HepG2 (cell line): ENCODE results near the gene KREMEN1. TPM values are rescaled to one million over a fixed set of nuclear protein-coding genes. Genes with fewer than 3 reads are reported as not detected.

Experiments
- ATAC-seq: fragments of 200-7000 bp; cut with Tn5 transposase; 3 replicates; pipeline ENCODE4 v1.9.1; 2020; ENCODE audit warnings: mild to moderate bottlenecking, moderate library complexity
- BruUV-seq: library from RNA; stranded (reverse); fragments of 400-500 nt; replicated peaks from 2 replicates; lab custom pipeline; 2021; lab: Mats Ljungman, UMichigan
- CTCF ChIA-PET: fragments of 300-600 bp; formaldehyde crosslinking; extraction: SDS; loops from one replicate; lab custom pipeline; 2021; ENCODE audit warnings: low total read pairs, inconsistent platforms, low intra/inter-chr PET ratio; lab: Yijun Ruan, JAX
- POLR2A ChIA-PET: fragments of 350-600 bp; sonication (Branson Sonifier 250); formaldehyde crosslinking; loops from one replicate; lab custom pipeline; 2020; ENCODE audit warnings: antibody characterized with exemption, inconsistent platforms; lab: Yijun Ruan, JAX
- DNase-seq: peaks from one replicate; pipeline ENCODE4 v3.0.0-alpha.2; 2015; ENCODE audit warnings: low spot score
- FAIRE-seq: peaks from 3 replicates; lab custom pipeline; 2011; peaks lifted over from hg19 to GRCh38; lab: Jason Lieb, UNC
- H2AFZ ChIP-seq: one replicate; pipeline ENCODE4 v1.6.1; 2011; ENCODE audit warnings: low read length, inconsistent platforms
- H3K27ac ChIP-seq: fragments of 300-600 bp; 3 replicates; pipeline ENCODE4 v1.8.0; 2011; ENCODE audit warnings: mixed run types, mild to moderate bottlenecking, mixed read lengths, low read length, inconsistent platforms; ENCODE audit not compliant: insufficient read depth; ENCODE audit errors: extremely low read length
- H3K27me3 ChIP-seq, 2 experiments: fragments of 200-600 bp in 1 of 2; 2 replicates in 1 of 2; 3 replicates in 1 of 2; pipeline versions ENCODE4 v1.6.0 to v1.8.0; 2011; ENCODE audit warnings: low read length in 2 of 2, mild to moderate bottlenecking in 2 of 2, moderate library complexity in 2 of 2, inconsistent platforms in 1 of 2; ENCODE audit not compliant: insufficient read depth in 2 of 2, control insufficient read depth in 1 of 2
- H3K36me3 ChIP-seq, 2 experiments: fragments of 200-600 bp in 1 of 2; replicated peaks in 1 of 2; 2 replicates in 1 of 2; 3 replicates in 1 of 2; pipeline versions ENCODE4 v1.5.1 to v1.8.0; 2011; ENCODE audit warnings: low read length in 2 of 2, inconsistent platforms in 1 of 2; ENCODE audit not compliant: insufficient read depth in 2 of 2, control insufficient read depth in 1 of 2
- H3K4me1 ChIP-seq: 2 replicates; pipeline ENCODE4 v1.5.1; 2012; ENCODE audit warnings: low read length, inconsistent platforms; ENCODE audit not compliant: insufficient read depth
- H3K4me2 ChIP-seq: 2 replicates; pipeline ENCODE4 v1.6.0; 2011; ENCODE audit warnings: low read depth, low read length, inconsistent platforms
- H3K4me3 ChIP-seq, 3 experiments: fragments of 200-600 bp in 1 of 3; sonication (generic), shearing (Covaris generic) in 1 of 3; replicated peaks in 1 of 3; 2 replicates each; pipeline ENCODE4 v1.5.1; 2011 to 2016; ENCODE audit warnings: low read length in 3 of 3, inconsistent platforms in 2 of 3, low read depth in 2 of 3, mild to moderate bottlenecking in 2 of 3, control low read depth in 1 of 3, mixed read lengths in 1 of 3; ENCODE audit not compliant: insufficient read depth in 1 of 3
- H3K79me2 ChIP-seq: one replicate; pipeline ENCODE4 v1.6.1; 2011; ENCODE audit warnings: low read length, inconsistent platforms; ENCODE audit not compliant: insufficient read depth
- H3K9ac ChIP-seq: 2 replicates; pipeline ENCODE4 v1.6.0; 2011; ENCODE audit warnings: mild to moderate bottlenecking, low read depth, low read length, inconsistent platforms; ENCODE audit not compliant: insufficient read depth
- H3K9me3 ChIP-seq: 2 replicates; pipeline ENCODE4 v1.5.1; 2012; ENCODE audit warnings: mild to moderate bottlenecking, low read length
- H4K20me1 ChIP-seq: 2 replicates; pipeline ENCODE4 v1.6.0; 2011; ENCODE audit warnings: inconsistent platforms, mild to moderate bottlenecking, low read length, moderate library complexity; ENCODE audit not compliant: insufficient read depth
- KDM5B ChIP-seq: sonication (generic); formaldehyde crosslinking; IDR thresholded peaks from 2 replicates; pipeline ENCODE4 v1.4.0; 2020; ENCODE audit warnings: missing genetic modification reagents, mild to moderate bottlenecking, borderline replicate concordance
- TCF12 ChIP-seq, 2 experiments: fragments of 450-650 bp in 1 of 2; sonication (generic) in 1 of 2; formaldehyde crosslinking in 1 of 2; IDR thresholded peaks; 2 replicates each; pipeline versions ENCODE4 v1.6.1 to v1.8.0; 2017 to 2022; ENCODE audit warnings: antibody characterized with exemption in 1 of 2, mild to moderate bottlenecking in 1 of 2, missing genetic modification reagents in 1 of 2, moderate library complexity in 1 of 2
- ZFP62 ChIP-seq: sonication (generic); formaldehyde crosslinking; IDR thresholded peaks from 2 replicates; pipeline ENCODE4 v1.4.0; 2020; ENCODE audit warnings: missing genetic modification reagents
- ZSCAN21 ChIP-seq: sonication (generic); formaldehyde crosslinking; IDR thresholded peaks from 2 replicates; pipeline ENCODE4 v1.8.0; 2022; ENCODE audit warnings: mild to moderate bottlenecking, missing genetic modification reagents, moderate library complexity, borderline replicate concordance
- WGBS: methylation state at CpG from one replicate; pipeline ENCODE4 v1.1.6; 2017; ENCODE audit warnings: low lambda C conversion rate; 5-methylcytosine and 5-hydroxymethylcytosine counted together
- in situ Hi-C: cut with HindIII; loops from 2 replicates; pipeline ENCODE4 v1.10.0; 2017; ENCODE audit warnings: low pct_unique_long_range_greater_than_20kb; ENCODE audit not compliant: extremely low pct_ligation_motif_present
- intact Hi-C: fragments of 100-400 bp; cut with micrococcal nuclease; formaldehyde crosslinking; loops from one replicate; pipeline ENCODE4 v1.10.0; 2022; ENCODE audit not compliant: unreplicated experiment
- polyA plus RNA-seq, 8 experiments: library from polyadenylated mRNA; depleted of rRNA in 3 of 8; stranded (reverse) in 7 of 8; unstranded in 1 of 8; fragments of >200 nt; fragmentation: Illumina TruSeq in 4 of 8; extraction: Trizol in 4 of 8; gene quantifications; 2 replicates each; pipeline versions ENCODE4 v1.2.1 to v1.2.3, GENCODE V29; 2011 to 2016; ENCODE audit warnings: low read depth in 4 of 8, missing spikeins in 1 of 8, mixed read lengths in 1 of 8; ENCODE audit not compliant: insufficient read depth in 1 of 8
- total RNA-seq, 5 experiments: library from RNA; depleted of rRNA; stranded (reverse); fragments of >200 nt; fragmentation: Illumina TruSeq; extraction: Trizol; gene quantifications; 2 replicates each; pipeline ENCODE4 v1.2.3, GENCODE V29; 2016; ENCODE audit warnings: low read depth in 1 of 5
- TF ChIP-seq, protein P1 (sequence below): sonication (generic); formaldehyde crosslinking; IDR thresholded peaks from 2 replicates; pipeline ENCODE4 v1.8.1; 2023; ENCODE audit warnings: mild to moderate bottlenecking, moderate library complexity, missing genetic modification reagents
- TF ChIP-seq, protein P2 (sequence below): sonication (generic); formaldehyde crosslinking; IDR thresholded peaks from 2 replicates; pipeline ENCODE4 v1.8.1; 2022; ENCODE audit warnings: mild to moderate bottlenecking, missing genetic modification reagents
- TF ChIP-seq, protein P3 (sequence below): sonication (generic); formaldehyde crosslinking; conservative IDR thresholded peaks from 2 replicates; pipeline ENCODE4 v1.4.0; 2020; ENCODE audit warnings: mild to moderate bottlenecking, missing genetic modification reagents, moderate library complexity
- TF ChIP-seq, protein P4 (sequence below): sonication (generic); formaldehyde crosslinking; IDR thresholded peaks from 2 replicates; pipeline ENCODE4 v1.4.0; 2020; ENCODE audit warnings: mild to moderate bottlenecking, missing genetic modification reagents

KREMEN1 gene
- total and polyA plus RNA-seq, 2 of the 13 experiments (the other 11 are each of a cell fraction or from before 2014, with no cell fraction given): 9.8 to 13.8 TPM

DNA sequence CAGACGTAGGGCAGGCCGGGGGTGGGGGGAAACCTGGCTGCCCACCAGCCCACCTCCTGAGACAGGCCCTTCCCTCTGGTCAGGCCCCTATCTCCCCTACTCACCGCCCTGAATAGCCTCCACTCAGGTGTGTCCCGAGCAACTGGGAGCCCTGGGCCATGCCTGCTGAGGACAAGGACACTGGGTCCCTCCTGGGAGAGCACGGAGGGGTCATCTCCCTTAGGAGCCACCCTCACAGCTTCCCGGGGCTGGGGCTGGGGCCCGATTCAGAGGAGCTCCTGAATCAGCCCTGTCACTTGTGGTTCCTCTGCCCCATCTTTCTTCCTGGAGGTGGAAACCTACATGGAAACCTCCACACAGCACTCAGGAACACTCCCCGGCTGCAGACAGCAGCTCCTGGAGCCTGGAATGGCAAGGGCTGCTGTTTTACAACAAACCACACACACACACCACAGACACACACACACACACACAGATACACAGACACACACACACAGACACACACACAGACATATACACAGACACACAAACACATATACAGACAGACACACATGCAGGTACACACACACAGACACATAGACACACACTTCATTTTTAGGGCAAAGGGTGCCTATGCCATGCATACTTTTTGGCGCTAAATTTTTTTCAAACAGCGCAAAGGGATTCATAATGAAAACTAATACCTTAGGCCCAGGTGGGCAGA is 123.3 kb downstream of the KREMEN1 start:
- Histone ChIP-seq H3K36me3 (no peaks in the 10 kb centered on the region), H3K79me2 (no peaks in the 10 kb centered on the region), H3K9ac (no peak overlapping the region), H3K4me3 (no peak overlapping the region; a peak in 1 of 6 replicates), H3K4me1 (peaks cover 11% of the 10 kb centered on the region), H3K4me2 (peak overlapping the region; percentile 37), H3K27ac (no peak overlapping the region), H2AFZ (no peak overlapping the region), H3K9me3 (no peaks in the 10 kb centered on the region), H3K27me3 (peaks cover 0 to 18% of the 10 kb centered on the region in 2 experiments; a peak in 2 of 5 replicates), H4K20me1 (no peaks in the 10 kb centered on the region)
- POLR2A ChIA-PET: interaction anchor here (0.5 kb wide), 1 partner anchor 26 kb away, joined by 3 read pairs; no protein-coding TSS in a partner anchor
- ATAC-seq (peak; percentile 68), FAIRE-seq (no peak), DNase-seq (no peak)
- BruUV-seq: no TSS peak
- TF ChIP-seq, protein P1, sequence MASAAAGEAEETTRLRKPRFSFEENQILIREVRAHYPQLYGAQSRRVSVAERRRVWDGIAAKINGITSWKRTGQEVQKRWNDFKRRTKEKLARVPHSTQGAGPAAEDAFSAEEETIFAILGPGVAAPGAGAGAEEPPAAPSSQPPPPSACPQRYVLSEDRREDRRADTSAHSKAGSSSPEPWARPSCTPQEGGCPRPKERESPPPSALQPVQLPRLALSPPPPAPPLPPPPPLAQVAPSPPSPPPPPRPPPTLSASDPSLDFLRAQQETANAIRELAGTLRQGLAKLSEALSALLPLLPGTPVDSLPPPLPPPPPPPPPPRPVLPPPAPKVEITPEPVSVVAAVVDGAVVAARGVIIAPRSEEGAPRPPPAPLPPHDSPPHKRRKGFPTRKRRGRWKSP (CRISPR knock-in tag): no peak
- no peak for TF ChIP-seq ZSCAN21 (CRISPR knock-in tag)
- TF ChIP-seq ZFP62 (CRISPR knock-in tag): no peak
- CTCF ChIA-PET: no interaction called here
- in situ Hi-C loops (no loop called here), intact Hi-C loops (no loop called here)
- WGBS: 37% methylated on average over 9 of the region's 10 CpGs

DNA sequence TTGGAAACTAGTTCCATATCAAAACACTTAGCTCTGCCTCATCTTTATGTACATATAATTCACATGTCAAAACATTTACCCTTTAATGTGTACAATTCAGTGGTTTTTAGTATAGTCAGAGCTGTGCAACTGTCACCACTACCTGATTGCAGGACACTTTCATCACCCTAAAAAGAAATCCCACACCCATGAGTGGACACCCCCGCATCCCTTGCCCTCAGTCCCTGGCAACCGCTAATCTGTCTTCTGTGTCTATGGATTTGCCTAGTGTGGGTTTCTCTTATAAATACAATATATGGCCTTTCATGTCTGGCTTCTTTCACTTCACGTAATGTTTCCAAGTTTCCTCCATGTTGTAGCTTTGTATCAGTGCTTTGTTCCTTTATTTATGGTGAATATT is 124.3 kb downstream of the KREMEN1 start:
- no peak overlapping the region for H3K4me3 ChIP-seq
- no peak overlapping the region for H3K4me2 ChIP-seq
- no peaks in the 10 kb centered on the region for H3K9me3 ChIP-seq
- H3K4me1 ChIP-seq: peaks cover 21% of the 10 kb centered on the region
- H4K20me1 ChIP-seq: no peaks in the 10 kb centered on the region
- no peak for DNase-seq
- 39% methylated on average over 3 of the region's 3 CpGs for WGBS
- intact Hi-C loops (no loop called here), in situ Hi-C loops (no loop called here)
- POLR2A ChIA-PET: interaction anchor here (1.4 kb wide), 1 partner anchor 9 kb away, joined by 3 read pairs; the partner anchor contains the start of gene EMID1
- no peaks in the 10 kb centered on the region for H3K79me2 ChIP-seq
- H3K36me3 ChIP-seq: no peaks in the 10 kb centered on the region
- no TSS peak for BruUV-seq
- no peak overlapping the region for H3K27ac ChIP-seq
- no peak for ATAC-seq
- CTCF ChIA-PET: no interaction called here
- H2AFZ ChIP-seq: no peak overlapping the region
- no peak for FAIRE-seq
- peaks cover 3 to 26% of the 10 kb centered on the region in 2 experiments; a peak in 3 of 5 replicates for H3K27me3 ChIP-seq
- no peak overlapping the region for H3K9ac ChIP-seq
- TF ChIP-seq, protein P2, sequence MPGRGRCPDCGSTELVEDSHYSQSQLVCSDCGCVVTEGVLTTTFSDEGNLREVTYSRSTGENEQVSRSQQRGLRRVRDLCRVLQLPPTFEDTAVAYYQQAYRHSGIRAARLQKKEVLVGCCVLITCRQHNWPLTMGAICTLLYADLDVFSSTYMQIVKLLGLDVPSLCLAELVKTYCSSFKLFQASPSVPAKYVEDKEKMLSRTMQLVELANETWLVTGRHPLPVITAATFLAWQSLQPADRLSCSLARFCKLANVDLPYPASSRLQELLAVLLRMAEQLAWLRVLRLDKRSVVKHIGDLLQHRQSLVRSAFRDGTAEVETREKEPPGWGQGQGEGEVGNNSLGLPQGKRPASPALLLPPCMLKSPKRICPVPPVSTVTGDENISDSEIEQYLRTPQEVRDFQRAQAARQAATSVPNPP: no peak
- TF ChIP-seq KDM5B: no peak
- TF ChIP-seq, protein P3, sequence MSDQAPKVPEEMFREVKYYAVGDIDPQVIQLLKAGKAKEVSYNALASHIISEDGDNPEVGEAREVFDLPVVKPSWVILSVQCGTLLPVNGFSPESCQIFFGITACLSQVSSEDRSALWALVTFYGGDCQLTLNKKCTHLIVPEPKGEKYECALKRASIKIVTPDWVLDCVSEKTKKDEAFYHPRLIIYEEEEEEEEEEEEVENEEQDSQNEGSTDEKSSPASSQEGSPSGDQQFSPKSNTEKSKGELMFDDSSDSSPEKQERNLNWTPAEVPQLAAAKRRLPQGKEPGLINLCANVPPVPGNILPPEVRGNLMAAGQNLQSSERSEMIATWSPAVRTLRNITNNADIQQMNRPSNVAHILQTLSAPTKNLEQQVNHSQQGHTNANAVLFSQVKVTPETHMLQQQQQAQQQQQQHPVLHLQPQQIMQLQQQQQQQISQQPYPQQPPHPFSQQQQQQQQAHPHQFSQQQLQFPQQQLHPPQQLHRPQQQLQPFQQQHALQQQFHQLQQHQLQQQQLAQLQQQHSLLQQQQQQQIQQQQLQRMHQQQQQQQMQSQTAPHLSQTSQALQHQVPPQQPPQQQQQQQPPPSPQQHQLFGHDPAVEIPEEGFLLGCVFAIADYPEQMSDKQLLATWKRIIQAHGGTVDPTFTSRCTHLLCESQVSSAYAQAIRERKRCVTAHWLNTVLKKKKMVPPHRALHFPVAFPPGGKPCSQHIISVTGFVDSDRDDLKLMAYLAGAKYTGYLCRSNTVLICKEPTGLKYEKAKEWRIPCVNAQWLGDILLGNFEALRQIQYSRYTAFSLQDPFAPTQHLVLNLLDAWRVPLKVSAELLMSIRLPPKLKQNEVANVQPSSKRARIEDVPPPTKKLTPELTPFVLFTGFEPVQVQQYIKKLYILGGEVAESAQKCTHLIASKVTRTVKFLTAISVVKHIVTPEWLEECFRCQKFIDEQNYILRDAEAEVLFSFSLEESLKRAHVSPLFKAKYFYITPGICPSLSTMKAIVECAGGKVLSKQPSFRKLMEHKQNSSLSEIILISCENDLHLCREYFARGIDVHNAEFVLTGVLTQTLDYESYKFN: no peak
- TF ChIP-seq, protein P4, sequence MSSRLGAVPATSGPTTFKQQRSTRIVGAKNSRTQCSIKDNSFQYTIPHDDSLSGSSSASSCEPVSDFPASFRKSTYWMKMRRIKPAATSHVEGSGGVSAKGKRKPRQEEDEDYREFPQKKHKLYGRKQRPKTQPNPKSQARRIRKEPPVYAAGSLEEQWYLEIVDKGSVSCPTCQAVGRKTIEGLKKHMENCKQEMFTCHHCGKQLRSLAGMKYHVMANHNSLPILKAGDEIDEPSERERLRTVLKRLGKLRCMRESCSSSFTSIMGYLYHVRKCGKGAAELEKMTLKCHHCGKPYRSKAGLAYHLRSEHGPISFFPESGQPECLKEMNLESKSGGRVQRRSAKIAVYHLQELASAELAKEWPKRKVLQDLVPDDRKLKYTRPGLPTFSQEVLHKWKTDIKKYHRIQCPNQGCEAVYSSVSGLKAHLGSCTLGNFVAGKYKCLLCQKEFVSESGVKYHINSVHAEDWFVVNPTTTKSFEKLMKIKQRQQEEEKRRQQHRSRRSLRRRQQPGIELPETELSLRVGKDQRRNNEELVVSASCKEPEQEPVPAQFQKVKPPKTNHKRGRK (CRISPR knock-in tag): no peak
- TF ChIP-seq TCF12 (IDR thresholded peaks at IDR 0.05): no peak
- no peak for TF ChIP-seq TCF12 (CRISPR knock-in tag; IDR thresholded peaks at IDR 0.05)
